K562 (cell line): ENCODE measurements around the gene OBSL1. TPM values are rescaled to one million over a fixed set of nuclear protein-coding genes. Genes with fewer than 3 reads are reported as not detected.
A peak's percentile ranks its signal among the peaks of the same experiment; 100 is the strongest.

ENCODE experiments used
- ARHGAP35 ChIP-seq: fragments of 450-650 bp; IDR thresholded peaks from 2 replicates; pipeline ENCODE4 v1.6.1; 2018; ENCODE audit not compliant: partially characterized antibody
- CHD4 ChIP-seq: fragments of 200-600 bp; sonication (generic); IDR thresholded peaks from 3 replicates; pipeline ENCODE4 v1.6.1; 2012; ENCODE audit warnings: low read depth, mild to moderate bottlenecking, mixed read lengths, low read length, inconsistent platforms; ENCODE audit not compliant: insufficient read depth, insufficient replicate concordance, poor library complexity, severe bottlenecking
- HNRNPL ChIP-seq: fragments of 200-400 bp; formaldehyde crosslinking; IDR thresholded peaks from 2 replicates; pipeline ENCODE4 v1.6.1; 2017; ENCODE audit warnings: low read depth, mild to moderate bottlenecking, low read length
- LCOR ChIP-seq: sonication (generic); formaldehyde crosslinking; IDR thresholded peaks from 2 replicates; pipeline ENCODE4 v1.8.0; 2022; ENCODE audit warnings: mild to moderate bottlenecking, missing genetic modification reagents
- MAFG ChIP-seq: fragments of 450-650 bp; conservative IDR thresholded peaks from 2 replicates; pipeline ENCODE4 v1.6.1; 2016; ENCODE audit warnings: missing genetic modification characterization, missing compliant biosample characterization
- SAFB2 ChIP-seq: fragments of 200-400 bp; formaldehyde crosslinking; IDR thresholded peaks from 2 replicates; pipeline ENCODE4 v1.6.1; 2018; ENCODE audit warnings: borderline replicate concordance, low read length, low read depth, moderate library complexity; ENCODE audit not compliant: severe bottlenecking
- SAP30 ChIP-seq: fragments of 200-600 bp; sonication (generic); IDR thresholded peaks from 2 replicates; pipeline ENCODE4 v1.6.1; 2012; ENCODE audit warnings: borderline replicate concordance, low read depth, mild to moderate bottlenecking, moderate library complexity, low read length, control low read depth, inconsistent platforms; ENCODE audit not compliant: insufficient read depth, poor library complexity, severe bottlenecking
- WHSC1 ChIP-seq: IDR thresholded peaks from one replicate; pipeline ENCODE4 v1.6.1; 2012; ENCODE audit warnings: low read length, control low read depth, inconsistent platforms
- ZNF239 ChIP-seq: fragments of 250-450 bp; sonication (Bioruptor Pico); IDR thresholded peaks from 2 replicates; pipeline ENCODE4 v1.4.0; 2020; ENCODE audit warnings: mild to moderate bottlenecking
- ZNF551 ChIP-seq: fragments of 250-450 bp; sonication (Bioruptor Pico); IDR thresholded peaks from 2 replicates; pipeline ENCODE4 v1.5.0; 2021; ENCODE audit warnings: mild to moderate bottlenecking, moderate library complexity
- ZNF766 ChIP-seq: fragments of 200-800 bp; sonication (Bioruptor generic); conservative IDR thresholded peaks from 2 replicates; pipeline ENCODE4 v1.6.1; 2016; ENCODE audit warnings: missing genetic modification characterization, missing compliant biosample characterization
- polyA plus RNA-seq, 8 experiments: library from polyadenylated mRNA; depleted of rRNA in 4 of 8; stranded (reverse) in 5 of 8; unstranded in 3 of 8; fragments of >200 nt; fragmentation: Nextera tagmentation in 2 of 8; fragmentation: Illumina TruSeq in 1 of 8; extraction: Ambion mirVana in 2 of 8; extraction: Trizol in 1 of 8; gene quantifications; 2 replicates each; pipeline versions ENCODE4 v1.2.1 to v1.2.3, GENCODE V29; 2011 to 2014; ENCODE audit warnings: inconsistent platforms in 1 of 8, missing spikeins in 1 of 8
- total RNA-seq, 7 experiments: library from RNA; depleted of rRNA in 6 of 7; stranded (reverse); fragments of >200 nt in 6 of 7; fragmentation: Illumina TruSeq in 2 of 7; extraction: Trizol in 2 of 7; gene quantifications; 2 replicates each; pipeline versions ENCODE4 v1.2.1 to v1.2.3, GENCODE V29; 2011 to 2021; ENCODE audit warnings: low replicate concordance in 1 of 7
- TF ChIP-seq, protein P1 (sequence below), 2 experiments: fragments of 450-650 bp; conservative IDR thresholded peaks; 2 replicates each; pipeline ENCODE4 v1.6.1; 2017; ENCODE audit warnings: mild to moderate bottlenecking in 2 of 2, moderate library complexity in 2 of 2
- TF ChIP-seq, protein P2 (sequence below), 2 experiments: fragments of 450-650 bp; IDR thresholded peaks; 2 replicates each; pipeline ENCODE4 v1.6.1; 2018; ENCODE audit warnings: mild to moderate bottlenecking in 2 of 2, low read depth in 1 of 2; ENCODE audit not compliant: partially characterized antibody in 2 of 2
- TF ChIP-seq, protein P3 (sequence below): fragments of 250-450 bp; sonication (Bioruptor Pico); IDR thresholded peaks from 2 replicates; pipeline ENCODE4 v1.5.1; 2021; ENCODE audit warnings: mild to moderate bottlenecking

Gene OBSL1
- total and polyA plus RNA-seq, 9 of the 15 experiments (the other 6 are each of a cell fraction or from before 2014, with no cell fraction given), result 1.2 to 26.6 (median 8.6) TPM

DNA sequence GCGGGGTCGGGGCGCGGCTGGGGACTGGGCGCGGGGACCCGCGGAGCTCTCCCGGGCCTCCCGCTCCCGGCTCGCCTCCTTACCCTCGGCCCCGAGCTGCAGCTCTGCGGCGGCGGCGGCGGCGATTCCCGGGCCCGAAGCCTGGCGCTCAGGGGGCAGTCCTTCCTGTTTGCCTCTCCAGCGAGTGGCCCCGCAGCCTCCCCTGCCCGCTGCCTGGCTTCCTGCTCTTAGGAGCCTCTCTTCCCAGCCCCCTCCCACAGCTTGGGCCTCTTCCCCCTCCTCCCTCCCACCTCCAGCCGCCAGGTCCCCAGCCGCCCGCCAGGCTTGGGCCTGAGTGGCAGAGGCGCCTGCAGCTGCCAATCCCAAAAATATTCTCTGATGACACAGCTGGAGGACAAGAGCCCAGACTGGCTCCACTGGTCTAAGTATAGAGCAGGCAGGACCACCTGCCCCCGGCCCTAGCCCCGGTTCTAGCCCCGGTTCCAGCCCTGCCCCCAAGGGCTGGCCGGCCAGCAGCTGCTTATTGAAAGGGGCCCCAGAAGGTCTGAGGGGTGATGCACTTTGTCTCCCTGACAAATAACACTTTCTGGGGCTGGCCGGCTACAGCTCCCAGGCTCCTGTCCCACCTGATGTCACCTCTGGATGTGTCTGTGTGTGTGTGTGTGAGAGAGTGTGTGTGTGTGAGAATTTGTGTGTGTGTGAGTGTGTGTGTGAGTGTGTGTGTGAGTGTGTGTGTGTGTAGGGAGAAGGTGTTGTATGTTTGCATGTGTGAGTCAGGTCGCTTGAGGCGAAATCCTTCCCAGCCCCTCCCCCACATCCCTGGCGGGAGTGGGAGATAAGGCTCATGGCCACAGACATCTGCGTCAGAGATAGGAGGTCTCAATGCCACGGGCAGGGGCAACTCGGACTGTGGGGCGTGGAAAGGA lies at the start of gene OBSL1 (continued):
- TF ChIP-seq WHSC1 (no peak), LCOR (CRISPR knock-in tag) (no peak), HNRNPL (no peak), SAFB2 (no peak), ARHGAP35 (no peak), MAFG (tag) (no peak), CHD4 (no peak), ZNF239 (CRISPR knock-in tag) (no peak), ZNF766 (CRISPR knock-in tag) (no peak), ZNF551 (no peak), SAP30 (no peak)
- TF ChIP-seq, protein P1, sequence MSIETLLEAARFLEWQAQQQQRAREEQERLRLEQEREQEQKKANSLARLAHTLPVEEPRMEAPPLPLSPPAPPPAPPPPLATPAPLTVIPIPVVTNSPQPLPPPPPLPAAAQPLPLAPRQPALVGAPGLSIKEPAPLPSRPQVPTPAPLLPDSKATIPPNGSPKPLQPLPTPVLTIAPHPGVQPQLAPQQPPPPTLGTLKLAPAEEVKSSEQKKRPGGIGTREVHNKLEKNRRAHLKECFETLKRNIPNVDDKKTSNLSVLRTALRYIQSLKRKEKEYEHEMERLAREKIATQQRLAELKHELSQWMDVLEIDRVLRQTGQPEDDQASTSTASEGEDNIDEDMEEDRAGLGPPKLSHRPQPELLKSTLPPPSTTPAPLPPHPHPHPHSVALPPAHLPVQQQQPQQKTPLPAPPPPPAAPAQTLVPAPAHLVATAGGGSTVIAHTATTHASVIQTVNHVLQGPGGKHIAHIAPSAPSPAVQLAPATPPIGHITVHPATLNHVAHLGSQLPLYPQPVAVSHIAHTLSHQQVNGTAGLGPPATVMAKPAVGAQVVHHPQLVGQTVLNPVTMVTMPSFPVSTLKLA (conservative IDR thresholded peaks at IDR 0.05), result peak; percentile 30 to 76; a peak in 2 of 4 replicates
- TF ChIP-seq, protein P2, sequence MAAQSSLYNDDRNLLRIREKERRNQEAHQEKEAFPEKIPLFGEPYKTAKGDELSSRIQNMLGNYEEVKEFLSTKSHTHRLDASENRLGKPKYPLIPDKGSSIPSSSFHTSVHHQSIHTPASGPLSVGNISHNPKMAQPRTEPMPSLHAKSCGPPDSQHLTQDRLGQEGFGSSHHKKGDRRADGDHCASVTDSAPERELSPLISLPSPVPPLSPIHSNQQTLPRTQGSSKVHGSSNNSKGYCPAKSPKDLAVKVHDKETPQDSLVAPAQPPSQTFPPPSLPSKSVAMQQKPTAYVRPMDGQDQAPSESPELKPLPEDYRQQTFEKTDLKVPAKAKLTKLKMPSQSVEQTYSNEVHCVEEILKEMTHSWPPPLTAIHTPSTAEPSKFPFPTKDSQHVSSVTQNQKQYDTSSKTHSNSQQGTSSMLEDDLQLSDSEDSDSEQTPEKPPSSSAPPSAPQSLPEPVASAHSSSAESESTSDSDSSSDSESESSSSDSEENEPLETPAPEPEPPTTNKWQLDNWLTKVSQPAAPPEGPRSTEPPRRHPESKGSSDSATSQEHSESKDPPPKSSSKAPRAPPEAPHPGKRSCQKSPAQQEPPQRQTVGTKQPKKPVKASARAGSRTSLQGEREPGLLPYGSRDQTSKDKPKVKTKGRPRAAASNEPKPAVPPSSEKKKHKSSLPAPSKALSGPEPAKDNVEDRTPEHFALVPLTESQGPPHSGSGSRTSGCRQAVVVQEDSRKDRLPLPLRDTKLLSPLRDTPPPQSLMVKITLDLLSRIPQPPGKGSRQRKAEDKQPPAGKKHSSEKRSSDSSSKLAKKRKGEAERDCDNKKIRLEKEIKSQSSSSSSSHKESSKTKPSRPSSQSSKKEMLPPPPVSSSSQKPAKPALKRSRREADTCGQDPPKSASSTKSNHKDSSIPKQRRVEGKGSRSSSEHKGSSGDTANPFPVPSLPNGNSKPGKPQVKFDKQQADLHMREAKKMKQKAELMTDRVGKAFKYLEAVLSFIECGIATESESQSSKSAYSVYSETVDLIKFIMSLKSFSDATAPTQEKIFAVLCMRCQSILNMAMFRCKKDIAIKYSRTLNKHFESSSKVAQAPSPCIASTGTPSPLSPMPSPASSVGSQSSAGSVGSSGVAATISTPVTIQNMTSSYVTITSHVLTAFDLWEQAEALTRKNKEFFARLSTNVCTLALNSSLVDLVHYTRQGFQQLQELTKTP (IDR thresholded peaks at IDR 0.05; ENCODE audit: low read depth in 1 of 2, partially characterized antibody in 2 of 2), result peak in 1 of 2 experiments; percentile 46
- TF ChIP-seq, protein P3, sequence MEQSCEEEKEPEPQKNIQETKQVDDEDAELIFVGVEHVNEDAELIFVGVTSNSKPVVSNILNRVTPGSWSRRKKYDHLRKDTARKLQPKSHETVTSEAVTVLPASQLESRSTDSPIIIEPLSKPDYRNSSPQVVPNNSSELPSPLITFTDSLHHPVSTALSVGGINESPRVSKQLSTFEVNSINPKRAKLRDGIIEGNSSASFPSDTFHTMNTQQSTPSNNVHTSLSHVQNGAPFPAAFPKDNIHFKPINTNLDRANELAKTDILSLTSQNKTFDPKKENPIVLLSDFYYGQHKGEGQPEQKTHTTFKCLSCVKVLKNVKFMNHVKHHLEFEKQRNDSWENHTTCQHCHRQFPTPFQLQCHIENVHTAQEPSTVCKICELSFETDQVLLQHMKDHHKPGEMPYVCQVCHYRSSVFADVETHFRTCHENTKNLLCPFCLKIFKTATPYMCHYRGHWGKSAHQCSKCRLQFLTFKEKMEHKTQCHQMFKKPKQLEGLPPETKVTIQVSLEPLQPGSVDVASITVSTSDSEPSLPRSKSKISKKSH (CRISPR knock-in tag), result no peak
